HG02678 (cell line): Measurements from ENCODE around the gene ZNF717.
"Not testable (repeated sequence)": the region's sequence is repeated elsewhere in the genome, so short reads cannot be mapped to it uniquely, and the experiment has no call there.

Experiments
- ATAC-seq: cut with Tn5 transposase; IDR thresholded peaks from one replicate; pipeline ENCODE4 v1.9.1; 2021; ENCODE audit warnings: mild to moderate bottlenecking, moderate library complexity; ENCODE audit not compliant: unreplicated experiment

The ZNF717 gene

GRCh38 chr3:75785081-75785755, at the start of gene ZNF717:
ZNF717 (minus strand) TSS chr3:75785549; CDS start chr3:75783362, 2,187 bp downstream.
- not testable (repeated sequence) for ATAC-seq

- ATAC-seq: not testable (repeated sequence)
Measured at GRCh38 chr3:75831076-75831475, 45.7 kb upstream of the ZNF717 start.

GRCh38 chr3:75818019-75818418, 32.7 kb upstream of the ZNF717 start:
- not testable (repeated sequence) for ATAC-seq

GRCh38 chr3:75816287-75817180, 31.2 kb upstream of the ZNF717 start:
- not testable (repeated sequence) for ATAC-seq

GRCh38 chr3:75814797-75815196, 29.4 kb upstream of the ZNF717 start:
- no peak for ATAC-seq

GRCh38 chr3:75782506-75782905, 2.8 kb downstream of the ZNF717 start:
- no peak for ATAC-seq

GRCh38 chr3:75781079-75781745, 4.1 kb downstream of the ZNF717 start:
- ATAC-seq: no peak

GRCh38 chr3:75777742-75778141, 7.6 kb downstream of the ZNF717 start:
- not testable (repeated sequence) for ATAC-seq

- not testable (repeated sequence) for ATAC-seq
Measured at GRCh38 chr3:75771631-75772030, 13.7 kb downstream of the ZNF717 start.

- no peak for ATAC-seq
Measured at GRCh38 chr3:75768303-75769017, 16.9 kb downstream of the ZNF717 start.

GRCh38 chr3:75737831-75738493, 47.4 kb downstream of the ZNF717 start:
- no peak for ATAC-seq

GRCh38 chr3:75727985-75728384, 57.4 kb downstream of the ZNF717 start:
- ATAC-seq: no peak

GRCh38 chr3:75692061-75692460, 93.3 kb downstream of the ZNF717 start:
- ATAC-seq: no peak

GRCh38 chr3:75687323-75687722, 98.0 kb downstream of the ZNF717 start:
- no peak for ATAC-seq
